AG10803 (cell line): ENCODE results near the gene RPTOR.
A peak's percentile ranks its signal among the peaks of the same experiment; 100 is the strongest.

Source experiments
- DNase-seq: peaks from one replicate; pipeline ENCODE4 v3.0.0; 2010; ENCODE audit warnings: low read depth
- H3K4me3 ChIP-seq: 2 replicates; pipeline ENCODE4 v1.5.1; 2011; ENCODE audit warnings: mild to moderate bottlenecking, low read length, control low read depth
- CTCF ChIP-seq: conservative IDR thresholded peaks from 2 replicates; pipeline ENCODE4 v1.5.1; 2011; ENCODE audit warnings: mild to moderate bottlenecking, low read length, control low read depth, inconsistent platforms

RPTOR gene

GRCh38 chr17:80753685-80754345 is 209.2 kb downstream of the RPTOR start:
- no peak overlapping the region for H3K4me3 ChIP-seq
- DNase-seq: peak; percentile 47
- TF ChIP-seq CTCF: no peak

- no peak overlapping the region for H3K4me3 ChIP-seq
- DNase-seq: no peak
- no peak for TF ChIP-seq CTCF
Measured at GRCh38 chr17:80754846-80755245, 210.2 kb downstream of the RPTOR start.

GRCh38 chr17:80755650-80756405 is 211.2 kb downstream of the RPTOR start:
- peak; percentile 20 for TF ChIP-seq CTCF
- H3K4me3 ChIP-seq: no peak overlapping the region
- DNase-seq: no peak

- H3K4me3 ChIP-seq: no peak overlapping the region
- no peak for TF ChIP-seq CTCF
- DNase-seq: no peak
Measured at GRCh38 chr17:80758481-80759376, 214.1 kb downstream of the RPTOR start.

- DNase-seq: no peak
- no peak overlapping the region for H3K4me3 ChIP-seq
- TF ChIP-seq CTCF: no peak
Measured at GRCh38 chr17:80759377-80759673, 214.7 kb downstream of the RPTOR start.

- no peak for TF ChIP-seq CTCF
- H3K4me3 ChIP-seq: no peak overlapping the region
- DNase-seq: no peak
Measured at GRCh38 chr17:80760511-80760911, 215.9 kb downstream of the RPTOR start.
